IMR-90 (cell line): ENCODE measurements around the gene ANKRD34C. TPM values are rescaled to one million over a fixed set of nuclear protein-coding genes. Genes with fewer than 3 reads are reported as not detected.

ENCODE experiments used
- ATAC-seq: fragments of 200-7000 bp; cut with Tn5 transposase; 2 replicates; pipeline ENCODE4 v1.9.1; 2020; ENCODE audit warnings: low read depth, mild to moderate bottlenecking, moderate library complexity
- BruUV-seq: library from RNA; stranded (reverse); fragments of 400-500 nt; replicated peaks from 2 replicates; lab custom pipeline; 2021; lab: Mats Ljungman, UMichigan
- CTCF ChIA-PET: fragments of 300-600 bp; formaldehyde crosslinking; extraction: SDS; loops from one replicate; lab custom pipeline; 2021; ENCODE audit warnings: antibody characterized with exemption; lab: Yijun Ruan, JAX
- POLR2A ChIA-PET: fragments of 300-600 bp; sonication (Branson Sonifier 250); formaldehyde crosslinking; loops from one replicate; lab custom pipeline; 2022; ENCODE audit warnings: antibody characterized with exemption; ENCODE audit not compliant: unreplicated experiment; lab: Charles Lee
- DNase-seq: peaks from one replicate; pipeline ENCODE4 v3.0.0; 2013
- H2AFZ ChIP-seq: replicated peaks from 2 replicates; pipeline ENCODE3; 2013; ENCODE audit warnings: low read length, mild to moderate bottlenecking; ENCODE audit not compliant: poor library complexity
- H2AK5ac ChIP-seq: 2 replicates; pipeline ENCODE4 v1.6.1; 2013; ENCODE audit warnings: low read depth, low read length, inconsistent platforms
- H2AK9ac ChIP-seq: replicated peaks from 2 replicates; pipeline ENCODE3; 2013; ENCODE audit warnings: mild to moderate bottlenecking, low read depth, low read length, moderate library complexity; ENCODE audit not compliant: poor library complexity
- H2BK120ac ChIP-seq: 2 replicates; pipeline ENCODE4 v1.6.1; 2013; ENCODE audit warnings: low read depth, low read length, inconsistent platforms
- H2BK15ac ChIP-seq: 3 replicates; pipeline ENCODE4 v1.6.1; 2013; ENCODE audit warnings: low read depth, low read length, inconsistent platforms
- H2BK20ac ChIP-seq: 2 replicates; pipeline ENCODE4 v1.6.1; 2013; ENCODE audit warnings: low read depth, mild to moderate bottlenecking, inconsistent platforms, low read length, moderate library complexity
- H2BK5ac ChIP-seq: 2 replicates; pipeline ENCODE4 v1.6.1; 2013; ENCODE audit warnings: mild to moderate bottlenecking, low read depth, low read length, inconsistent platforms; ENCODE audit not compliant: poor library complexity, severe bottlenecking
- H3K14ac ChIP-seq: replicated peaks from 2 replicates; pipeline ENCODE4 v1.6.1; 2013; ENCODE audit warnings: low read depth, low read length, inconsistent platforms
- H3K18ac ChIP-seq: 2 replicates; pipeline ENCODE4 v1.6.1; 2013; ENCODE audit warnings: low read depth, low read length, control low read depth
- H3K23ac ChIP-seq: 2 replicates; pipeline ENCODE4 v1.6.1; 2013; ENCODE audit warnings: low read depth, low read length, inconsistent platforms
- H3K27ac ChIP-seq: 2 replicates; pipeline ENCODE4 v1.5.1; 2013; ENCODE audit warnings: mild to moderate bottlenecking, control low read depth, low read length; ENCODE audit not compliant: insufficient read depth
- H3K27me3 ChIP-seq: 2 replicates; pipeline ENCODE4 v1.6.1; 2013; ENCODE audit warnings: low read length; ENCODE audit not compliant: control insufficient read depth, insufficient read depth
- H3K36me3 ChIP-seq: 2 replicates; pipeline ENCODE4 v1.6.1; 2013; ENCODE audit warnings: low read length, mixed read lengths; ENCODE audit not compliant: control insufficient read depth, insufficient read depth
- H3K4ac ChIP-seq: 2 replicates; pipeline ENCODE4 v1.6.1; 2013; ENCODE audit warnings: low read depth, low read length, inconsistent platforms
- H3K4me1 ChIP-seq: 2 replicates; pipeline ENCODE4 v1.6.1; 2013; ENCODE audit warnings: low read length, mixed read lengths; ENCODE audit not compliant: control insufficient read depth, insufficient read depth
- H3K4me2 ChIP-seq: 2 replicates; pipeline ENCODE4 v1.6.1; 2013; ENCODE audit warnings: low read depth, mild to moderate bottlenecking, control low read depth, low read length, moderate library complexity
- H3K4me3 ChIP-seq: 2 replicates; pipeline ENCODE4 v1.5.1; 2013; ENCODE audit warnings: low read depth, mild to moderate bottlenecking, control low read depth, low read length, moderate library complexity; ENCODE audit not compliant: insufficient read depth
- H3K56ac ChIP-seq: 2 replicates; pipeline ENCODE4 v1.6.1; 2013; ENCODE audit warnings: low read length, inconsistent platforms; ENCODE audit not compliant: insufficient read depth; ENCODE audit errors: extremely low read depth
- H3K79me1 ChIP-seq, 2 experiments: 2 replicates each; pipeline ENCODE4 v1.6.1; 2013; ENCODE audit warnings: low read length in 2 of 2, inconsistent platforms in 1 of 2, low read depth in 1 of 2
- H3K9ac ChIP-seq: 2 replicates; pipeline ENCODE4 v1.6.1; 2013; ENCODE audit warnings: low read depth, low read length, control low read depth
- H3K9me1 ChIP-seq: 2 replicates; pipeline ENCODE4 v1.6.1; 2013; ENCODE audit warnings: low read length, inconsistent platforms; ENCODE audit not compliant: insufficient read depth
- H3K9me3 ChIP-seq: 2 replicates; pipeline ENCODE4 v1.6.1; 2013; ENCODE audit warnings: low read length; ENCODE audit not compliant: control insufficient read depth, insufficient read depth
- H4K20me1 ChIP-seq: 2 replicates; pipeline ENCODE4 v1.6.1; 2013; ENCODE audit warnings: low read length, inconsistent platforms; ENCODE audit not compliant: insufficient read depth
- H4K5ac ChIP-seq: 2 replicates; pipeline ENCODE4 v1.6.1; 2013; ENCODE audit warnings: mild to moderate bottlenecking, low read depth, low read length, control low read depth
- H4K8ac ChIP-seq, 2 experiments: 2 replicates each; pipeline ENCODE4 v1.6.1; 2013; ENCODE audit warnings: low read depth in 2 of 2, low read length in 2 of 2, control low read depth in 1 of 2, inconsistent platforms in 1 of 2
- H4K91ac ChIP-seq: 2 replicates; pipeline ENCODE4 v1.6.1; 2013; ENCODE audit warnings: low read depth, low read length, inconsistent platforms; ENCODE audit not compliant: insufficient read depth
- BHLHE40 ChIP-seq: fragments of 150-350 bp; IDR thresholded peaks from 2 replicates; pipeline ENCODE4 v1.6.1; 2016; ENCODE audit warnings: mild to moderate bottlenecking, low read depth, low read length
- CEBPB ChIP-seq: IDR thresholded peaks from 2 replicates; pipeline ENCODE4 v1.6.1; 2012; ENCODE audit warnings: low read depth, low read length, improper control_type of control experiment
- CHD1 ChIP-seq: IDR thresholded peaks from 2 replicates; pipeline ENCODE4 v1.6.1; 2012; ENCODE audit warnings: low read depth, low read length, improper control_type of control experiment
- CTCF ChIP-seq: conservative IDR thresholded peaks from 2 replicates; pipeline ENCODE4 v1.5.1; 2012; ENCODE audit warnings: mild to moderate bottlenecking, low read depth, low read length, improper control_type of control experiment
- ELK1 ChIP-seq: fragments of 150-350 bp; IDR thresholded peaks from 2 replicates; pipeline ENCODE4 v1.6.1; 2016; ENCODE audit warnings: low read depth, mild to moderate bottlenecking, low read length, moderate library complexity, borderline replicate concordance
- FOS ChIP-seq: fragments of 150-350 bp; IDR thresholded peaks from 2 replicates; pipeline ENCODE4 v1.6.1; 2016; ENCODE audit warnings: low read depth, low read length
- MAFK ChIP-seq: IDR thresholded peaks from 2 replicates; pipeline ENCODE4 v1.6.1; 2012; ENCODE audit warnings: low read depth, low read length, improper control_type of control experiment
- MAZ ChIP-seq: IDR thresholded peaks from 2 replicates; pipeline ENCODE4 v1.6.1; 2012; ENCODE audit warnings: low read depth, mild to moderate bottlenecking, low read length, improper control_type of control experiment, moderate library complexity, borderline replicate concordance
- NFE2L2 ChIP-seq: fragments of 150-350 bp; IDR thresholded peaks from 2 replicates; pipeline ENCODE4 v1.6.1; 2016; ENCODE audit warnings: low read depth, mild to moderate bottlenecking, low read length
- POLR2A ChIP-seq: IDR thresholded peaks from 2 replicates; pipeline ENCODE4 v1.6.1; 2012; ENCODE audit warnings: mild to moderate bottlenecking, low read depth, low read length
- RAD21 ChIP-seq: IDR thresholded peaks from 2 replicates; pipeline ENCODE4 v1.6.1; 2012; ENCODE audit warnings: low read length, improper control_type of control experiment
- RCOR1 ChIP-seq: IDR thresholded peaks from 2 replicates; pipeline ENCODE4 v1.6.1; 2012; ENCODE audit warnings: mild to moderate bottlenecking, low read length, improper control_type of control experiment; ENCODE audit not compliant: insufficient replicate concordance
- RFX5 ChIP-seq: IDR thresholded peaks from 2 replicates; pipeline ENCODE4 v1.8.0; 2012; ENCODE audit warnings: low read depth, mild to moderate bottlenecking, low read length, moderate library complexity
- SMC3 ChIP-seq: fragments of 150-350 bp; IDR thresholded peaks from 2 replicates; pipeline ENCODE4 v1.6.1; 2016; ENCODE audit warnings: low read depth, mild to moderate bottlenecking, antibody characterized with exemption, low read length, moderate library complexity
- WGBS, 2 experiments: methylation state at CpG; one replicate each; pipeline versions ENCODE4 v1.1.5 to v1.1.7; 2013; ENCODE audit warnings: missing lambda C conversion rate in 2 of 2; ENCODE audit not compliant: insufficient read length in 1 of 2; ENCODE audit errors: extremely low coverage in 2 of 2; 5-methylcytosine and 5-hydroxymethylcytosine counted together
- dilution Hi-C: fragments of 300-500 bp; cut with HindIII; formaldehyde crosslinking; loops from one replicate; pipeline ENCODE4 v1.14.3; 2018; ENCODE audit warnings: low sequenced_read_pairs; ENCODE audit not compliant: unreplicated experiment
- in situ Hi-C: fragments of 300-500 bp; cut with MboI; formaldehyde crosslinking; loops from 3 replicates; pipeline ENCODE4 v1.14.3; 2019; ENCODE audit warnings: low sequenced_read_pairs, inconsistent platforms, mixed read lengths
- intact Hi-C: fragments of 100-400 bp; cut with micrococcal nuclease; formaldehyde crosslinking; loops from 2 replicates; pipeline ENCODE4 v1.10.0; 2022
- polyA plus RNA-seq, 3 experiments: library from polyadenylated mRNA; depleted of rRNA; stranded (reverse); fragments of >200 nt; gene quantifications; 2 replicates each; pipeline ENCODE4 v1.2.3, GENCODE V29; 2012; ENCODE audit warnings: low replicate concordance in 1 of 3
- total RNA-seq: library from RNA; depleted of rRNA; stranded (reverse); fragments of >200 nt; gene quantifications from 2 replicates; pipeline ENCODE4 v1.2.3, GENCODE V29; 2012
- TF ChIP-seq, protein P1 (sequence below): fragments of 150-350 bp; IDR thresholded peaks from 2 replicates; pipeline ENCODE4 v1.6.1; 2017; ENCODE audit warnings: mild to moderate bottlenecking, antibody characterized with exemption, low read length, low read depth

ANKRD34C gene
- total and polyA plus RNA-seq, 2 of the 4 experiments (the other 2 are of a cell fraction) = not detected

DNA sequence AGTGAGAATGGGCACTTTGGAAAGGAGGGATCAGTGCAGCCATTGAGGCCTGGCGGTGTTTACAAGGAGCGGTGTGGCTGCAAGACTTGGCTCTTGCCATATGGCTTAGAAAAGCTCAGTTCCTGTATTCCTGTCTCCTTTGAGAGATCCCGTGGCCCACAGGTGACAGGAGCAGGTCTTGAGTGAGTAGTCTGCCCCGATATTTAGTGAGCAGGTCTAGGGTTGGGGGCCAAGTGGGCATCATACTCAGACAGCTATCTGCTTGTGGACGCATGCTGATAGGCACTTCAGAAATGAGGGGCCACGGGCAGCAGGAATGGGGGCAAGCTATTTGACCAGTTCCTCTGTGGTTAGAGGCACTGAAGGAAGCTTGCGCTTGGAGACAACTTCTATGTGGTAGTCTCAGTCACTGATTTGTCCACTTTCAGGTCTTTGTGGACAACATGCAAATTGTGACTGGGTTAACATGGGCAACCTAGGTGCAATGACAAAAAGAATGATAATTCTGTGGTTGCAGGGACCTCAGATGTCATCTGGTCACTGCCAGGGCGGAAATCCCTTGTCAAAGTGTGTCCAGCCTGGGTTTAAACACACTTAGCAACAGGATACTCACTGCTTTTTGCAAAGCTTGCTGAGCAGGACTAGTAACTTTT, 29.5 kb downstream of the ANKRD34C start:
- Histone ChIP-seq H3K23ac (peak overlapping the region; percentile 62; the same call in 1 of the 2 replicates), H2AK5ac (peak overlapping the region; percentile 54), H3K4me2 (peak overlapping the region; percentile 96), H4K91ac (peak overlapping the region; percentile 67), H3K14ac (peak overlapping the region; percentile 89), H3K36me3 (peaks cover 32% of the 10 kb centered on the region), H3K4me1 (peaks cover 6% of the 10 kb centered on the region; the same call in 1 of the 2 replicates), H2BK120ac (0 out of 2 replicates have a peak overlapping the region, but pooled peaks have one; percentile 10), H3K9me3 (no peaks in the 10 kb centered on the region), H3K4ac (peak overlapping the region; percentile 84), H3K27ac (no peak overlapping the region; the same call in 1 of the 2 replicates), H2BK20ac (no peak overlapping the region), H3K4me3 (peak overlapping the region; percentile 95), H3K9me1 (peaks cover 13% of the 10 kb centered on the region), H3K27me3 (peaks cover 3% of the 10 kb centered on the region; the same call in 1 of the 2 replicates), H4K20me1 (peaks cover 6% of the 10 kb centered on the region), H4K8ac (peak overlapping the region; percentile 33 to 85), H3K79me1 (peaks cover 29 to 59% of the 10 kb centered on the region in 2 experiments), H2AFZ (peak overlapping the region; percentile 90), H4K5ac (peak overlapping the region; percentile 82; the same call in 1 of the 2 replicates), H3K9ac (peak overlapping the region; percentile 97), H2AK9ac (peak overlapping the region; percentile 87), H2BK5ac (no peak overlapping the region), H3K18ac (no peak overlapping the region), H2BK15ac (no peak overlapping the region), H3K56ac (peak overlapping the region; percentile 14; the same call in 1 of the 2 replicates)
- whole genome bisulfite sequencing, 2 experiments = 52% methylated on average over 3 of the region's 8 CpGs; no CpG with 5 or more reads in 1 of the 2 experiments
- POLR2A ChIA-PET = no interaction called here
- no TSS peak for BruUV-seq
- in situ Hi-C loops = no loop called here
- ATAC-seq = peak; percentile 5
- no peak for DNase-seq
- dilution Hi-C loops = no loop called here
- intact Hi-C loops = no loop called here
- CTCF ChIA-PET = no interaction called here
- TF ChIP-seq, protein P1, sequence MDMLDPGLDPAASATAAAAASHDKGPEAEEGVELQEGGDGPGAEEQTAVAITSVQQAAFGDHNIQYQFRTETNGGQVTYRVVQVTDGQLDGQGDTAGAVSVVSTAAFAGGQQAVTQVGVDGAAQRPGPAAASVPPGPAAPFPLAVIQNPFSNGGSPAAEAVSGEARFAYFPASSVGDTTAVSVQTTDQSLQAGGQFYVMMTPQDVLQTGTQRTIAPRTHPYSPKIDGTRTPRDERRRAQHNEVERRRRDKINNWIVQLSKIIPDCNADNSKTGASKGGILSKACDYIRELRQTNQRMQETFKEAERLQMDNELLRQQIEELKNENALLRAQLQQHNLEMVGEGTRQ = no peak
- TF ChIP-seq FOS (no peak), NFE2L2 (no peak), RFX5 (no peak), ELK1 (no peak), BHLHE40 (no peak), CHD1 (no peak), CEBPB (no peak), SMC3 (no peak), MAFK (no peak), POLR2A (no peak), RAD21 (no peak), MAZ (no peak), CTCF (no peak), RCOR1 (no peak)
